Gastrocnemius medialis (tissue), 4 donors: ENCODE measurements around the gene SYT1. TPM values are rescaled to one million over a fixed set of nuclear protein-coding genes. Genes with fewer than 3 reads are reported as not detected.

Source experiments
- ATAC-seq, 2 donors: fragments of 150-250 bp; one replicate each; pipeline ENCODE4 v1.9.1; 2016
- DNase-seq, 2 donors: peaks; one replicate each; pipeline ENCODE4 v3.0.0-alpha.2; 2019
- H3K27ac ChIP-seq, 4 donors: fragments of 200-600 bp; sonication (generic); 1 replicate in 1 of 4; 2 replicates in 3 of 4; pipeline ENCODE4 v1.5.1; 2016 to 2018; ENCODE audit warnings: mild to moderate bottlenecking in 2 of 4, moderate library complexity in 1 of 4
- H3K27me3 ChIP-seq, 3 donors: fragments of 200-600 bp; sonication (generic) in 2 of 3; 1 replicate in 1 of 3; 2 replicates in 2 of 3; pipeline versions ENCODE4 v1.5.1 to v1.6.0; 2016 to 2019; ENCODE audit warnings: mild to moderate bottlenecking in 1 of 3, moderate library complexity in 1 of 3
- H3K36me3 ChIP-seq, 2 donors: fragments of 200-600 bp; sonication (generic) in 1 of 2; one replicate each; pipeline ENCODE4 v1.5.1; 2017 to 2018
- H3K4me1 ChIP-seq, 2 donors: fragments of 200-600 bp; sonication (generic) in 1 of 2; one replicate each; pipeline ENCODE4 v1.5.1; 2016 to 2017; ENCODE audit warnings: mild to moderate bottlenecking in 2 of 2
- H3K4me3 ChIP-seq, 4 donors: fragments of 200-600 bp; sonication (generic) in 3 of 4; 1 replicate in 1 of 4; 2 replicates in 3 of 4; pipeline ENCODE4 v1.5.1; 2016 to 2019; ENCODE audit warnings: mild to moderate bottlenecking in 2 of 4
- H3K9me3 ChIP-seq, 3 donors: fragments of 200-600 bp; sonication (generic) in 2 of 3; 1 replicate in 1 of 3; 2 replicates in 2 of 3; pipeline ENCODE4 v1.5.1; 2016 to 2019
- POLR2A ChIP-seq, 2 donors: fragments of 450-650 bp; IDR thresholded peaks; one replicate each; pipeline ENCODE4 v1.6.1; 2017; ENCODE audit warnings: antibody characterized with exemption in 2 of 2, mild to moderate bottlenecking in 2 of 2, moderate library complexity in 2 of 2
- in situ Hi-C, 4 donors: fragments of 200-750 bp; cut with MboI; loops; one replicate each; pipeline versions ENCODE4 v1.15.0 to v1.8.0; 2017; ENCODE audit warnings: low sequenced_read_pairs in 4 of 4
- intact Hi-C: fragments of 100-400 bp; cut with DNase I; formaldehyde crosslinking; loops from one replicate; pipeline ENCODE4 v1.15.1; 2023; ENCODE audit warnings: low total_unique reads
- total RNA-seq, 4 donors: library from RNA; depleted of rRNA; stranded (reverse); fragments of >200 nt; gene quantifications; one replicate each; pipeline versions ENCODE4 v1.1.0 to v1.2.3, GENCODE V29; 2016
- TF ChIP-seq, protein P1 (sequence below), 5 experiments: fragments of 450-650 bp in 3 of 5; fragments of 200-600 bp in 2 of 5; sonication (generic) in 2 of 5; IDR thresholded peaks in 4 of 5; conservative IDR thresholded peaks in 1 of 5; 1 replicate in 4 of 5; 2 replicates in 1 of 5; pipeline ENCODE4 v1.5.1; 2016 to 2019; ENCODE audit warnings: antibody characterized with exemption in 5 of 5, mild to moderate bottlenecking in 3 of 5, moderate library complexity in 3 of 5

Gene SYT1
- total RNA-seq, 4 donors from 2014 or later, result 0.13 to 0.88 TPM; not detected in 2

DNA sequence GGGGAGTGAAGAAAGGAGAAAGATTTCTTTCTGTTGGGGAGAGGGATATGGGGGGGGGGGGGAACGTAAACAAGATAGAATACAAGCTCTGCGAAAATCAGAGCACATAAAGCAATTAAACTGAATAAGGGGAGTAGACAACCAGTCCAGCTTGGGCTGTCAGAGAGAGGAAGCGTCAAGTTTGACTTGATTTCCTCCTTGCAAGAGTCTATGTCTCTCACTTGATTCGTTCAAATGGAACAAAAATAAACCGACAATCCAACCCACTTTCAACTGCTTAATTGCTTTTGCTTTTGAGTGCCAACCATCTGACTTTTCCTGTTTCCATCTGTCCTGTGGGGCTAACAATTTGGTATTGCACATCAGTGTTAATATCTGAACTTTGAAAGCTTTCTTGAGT is 942 bp downstream of the SYT1 start:
- Histone ChIP-seq H3K4me1 (no peaks in the 10 kb centered on the region), H3K27ac (no peak overlapping the region), H3K9me3 (no peaks in the 10 kb centered on the region), H3K4me3 (no peak overlapping the region), H3K27me3 (peaks cover 13 to 20% (median 16%) of the 10 kb centered on the region in 3 donors), H3K36me3 (no peaks in the 10 kb centered on the region)
- intact Hi-C loops, result no loop called here
- in situ Hi-C loops, result no loop called here
- DNase-seq, result no peak
- no peak for ATAC-seq
- no peak for TF ChIP-seq POLR2A (IDR thresholded peaks at IDR 0.05)
- TF ChIP-seq, protein P1, sequence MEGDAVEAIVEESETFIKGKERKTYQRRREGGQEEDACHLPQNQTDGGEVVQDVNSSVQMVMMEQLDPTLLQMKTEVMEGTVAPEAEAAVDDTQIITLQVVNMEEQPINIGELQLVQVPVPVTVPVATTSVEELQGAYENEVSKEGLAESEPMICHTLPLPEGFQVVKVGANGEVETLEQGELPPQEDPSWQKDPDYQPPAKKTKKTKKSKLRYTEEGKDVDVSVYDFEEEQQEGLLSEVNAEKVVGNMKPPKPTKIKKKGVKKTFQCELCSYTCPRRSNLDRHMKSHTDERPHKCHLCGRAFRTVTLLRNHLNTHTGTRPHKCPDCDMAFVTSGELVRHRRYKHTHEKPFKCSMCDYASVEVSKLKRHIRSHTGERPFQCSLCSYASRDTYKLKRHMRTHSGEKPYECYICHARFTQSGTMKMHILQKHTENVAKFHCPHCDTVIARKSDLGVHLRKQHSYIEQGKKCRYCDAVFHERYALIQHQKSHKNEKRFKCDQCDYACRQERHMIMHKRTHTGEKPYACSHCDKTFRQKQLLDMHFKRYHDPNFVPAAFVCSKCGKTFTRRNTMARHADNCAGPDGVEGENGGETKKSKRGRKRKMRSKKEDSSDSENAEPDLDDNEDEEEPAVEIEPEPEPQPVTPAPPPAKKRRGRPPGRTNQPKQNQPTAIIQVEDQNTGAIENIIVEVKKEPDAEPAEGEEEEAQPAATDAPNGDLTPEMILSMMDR (IDR thresholded peaks at IDR 0.05 in 4 of 5, conservative IDR thresholded peaks at IDR 0.05 in 1 of 5), result no peak

DNA sequence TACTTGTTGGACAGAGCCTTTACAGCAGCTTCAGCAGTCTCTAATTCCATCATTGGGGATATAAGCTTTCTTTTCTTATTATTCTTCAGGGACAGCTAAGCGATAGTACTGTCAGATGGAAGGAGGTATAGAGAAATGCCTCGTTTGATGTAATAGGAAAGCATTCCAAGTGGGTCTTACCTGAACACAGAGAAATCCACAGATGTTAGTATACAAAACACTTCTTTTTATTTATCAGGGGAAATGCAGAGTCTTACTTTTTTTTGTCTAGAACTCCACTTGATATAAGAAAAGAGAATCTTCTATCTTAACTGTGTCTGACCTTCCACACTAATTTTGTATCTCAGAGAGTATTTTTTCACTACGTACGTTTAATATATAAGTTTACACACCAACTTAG is 1.9 kb downstream of the SYT1 start:
- intact Hi-C loops, result no loop called here

DNA sequence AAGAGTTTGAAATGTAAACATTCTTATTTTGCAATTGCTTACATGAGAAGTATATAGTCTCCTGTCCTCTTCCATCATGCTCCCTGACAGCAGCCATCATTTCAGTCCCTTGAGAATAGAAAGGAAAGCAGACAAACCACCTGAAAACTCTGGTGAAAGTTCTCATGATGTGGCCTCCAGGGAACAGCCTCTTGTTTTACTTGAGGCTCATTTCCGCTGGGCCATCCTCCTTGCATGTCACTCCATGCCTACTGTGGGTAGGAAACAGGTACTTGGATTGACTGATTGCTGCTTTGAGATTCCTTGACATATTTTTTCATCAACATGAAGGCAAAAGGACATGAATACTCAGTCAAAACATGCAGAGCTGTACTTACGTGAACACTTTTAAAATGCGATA is 6.0 kb downstream of the SYT1 start:
- Histone ChIP-seq H3K4me3 (no peak overlapping the region), H3K27me3 (peaks cover 0 to 3% (median 0%) of the 10 kb centered on the region in 3 donors), H3K36me3 (no peaks in the 10 kb centered on the region), H3K4me1 (no peaks in the 10 kb centered on the region), H3K27ac (no peak overlapping the region), H3K9me3 (no peaks in the 10 kb centered on the region)
- intact Hi-C loops, result no loop called here
- ATAC-seq, result no peak
- in situ Hi-C loops, result no loop called here
- no peak for TF ChIP-seq POLR2A (IDR thresholded peaks at IDR 0.05)
- TF ChIP-seq, protein P1 (IDR thresholded peaks at IDR 0.05 in 4 of 5, conservative IDR thresholded peaks at IDR 0.05 in 1 of 5), result no peak
- DNase-seq, result no peak

More for the DNA sequence above, 1.9 kb downstream of the SYT1 start:
- H3K4me3 ChIP-seq, result no peak overlapping the region
- in situ Hi-C loops, result no loop called here
- DNase-seq (no peak), ATAC-seq (no peak)
- no peaks in the 10 kb centered on the region for H3K36me3 ChIP-seq
- H3K4me1 ChIP-seq, result no peaks in the 10 kb centered on the region
- no peaks in the 10 kb centered on the region for H3K9me3 ChIP-seq
- H3K27me3 ChIP-seq, result peaks cover 13 to 20% (median 16%) of the 10 kb centered on the region in 3 donors
- no peak overlapping the region for H3K27ac ChIP-seq
- TF ChIP-seq, protein P1 (IDR thresholded peaks at IDR 0.05 in 4 of 5, conservative IDR thresholded peaks at IDR 0.05 in 1 of 5), result no peak
- TF ChIP-seq POLR2A (IDR thresholded peaks at IDR 0.05), result no peak

DNA sequence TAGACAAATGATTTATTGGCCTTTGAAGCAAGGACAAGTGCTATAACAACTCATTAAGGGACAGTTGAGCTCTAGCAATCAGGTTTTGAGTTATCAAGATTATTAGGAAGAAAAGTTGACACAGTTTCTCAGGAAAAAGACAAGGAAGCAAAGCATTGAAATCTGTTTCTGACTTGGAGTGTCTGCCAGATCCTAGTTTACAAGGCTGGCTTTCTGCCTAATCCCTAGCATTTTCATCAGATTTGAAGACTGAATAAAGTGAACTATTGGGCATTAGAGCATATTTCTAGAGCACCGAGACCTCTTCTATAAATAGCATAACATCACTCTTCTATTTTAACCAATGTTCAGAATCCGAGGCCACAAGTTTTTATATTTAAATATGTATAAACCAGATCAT is 7.0 kb downstream of the SYT1 start:
- Histone ChIP-seq H3K4me1 (no peaks in the 10 kb centered on the region), H3K27me3 (peaks cover 0 to 3% (median 0%) of the 10 kb centered on the region in 3 donors), H3K27ac (no peak overlapping the region), H3K9me3 (no peaks in the 10 kb centered on the region), H3K4me3 (no peak overlapping the region), H3K36me3 (no peaks in the 10 kb centered on the region)
- no peak for ATAC-seq
- TF ChIP-seq, protein P1 (IDR thresholded peaks at IDR 0.05 in 4 of 5, conservative IDR thresholded peaks at IDR 0.05 in 1 of 5), result no peak
- no peak for TF ChIP-seq POLR2A (IDR thresholded peaks at IDR 0.05)
- intact Hi-C loops, result no loop called here
- in situ Hi-C loops, result no loop called here
- no peak for DNase-seq

DNA sequence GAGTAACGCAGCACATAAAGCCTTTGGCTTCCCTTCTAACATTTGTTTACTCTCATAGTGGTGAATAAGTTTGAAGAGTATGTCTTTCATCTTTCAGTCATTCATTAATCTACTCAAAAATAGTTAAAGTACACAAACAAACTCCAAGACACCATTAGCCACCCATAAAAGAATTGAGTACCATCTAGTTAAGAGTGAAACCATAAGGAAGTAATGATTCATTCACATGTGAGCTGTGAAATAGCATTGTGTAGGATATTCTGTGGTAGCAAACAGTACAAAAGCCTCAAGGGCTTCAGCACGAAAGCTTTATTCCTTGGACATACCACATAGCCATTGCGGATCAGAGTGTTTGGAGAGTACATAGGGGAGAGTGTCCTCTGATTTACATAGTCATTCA is 13.9 kb downstream of the SYT1 start:
- ATAC-seq, result no peak
- no peak for TF ChIP-seq POLR2A (IDR thresholded peaks at IDR 0.05)
- TF ChIP-seq, protein P1 (IDR thresholded peaks at IDR 0.05 in 4 of 5, conservative IDR thresholded peaks at IDR 0.05 in 1 of 5), result no peak
- no peak overlapping the region for H3K27ac ChIP-seq
- H3K4me3 ChIP-seq, result no peak overlapping the region
- intact Hi-C loops, result no loop called here
- no peaks in the 10 kb centered on the region for H3K4me1 ChIP-seq
- no peaks in the 10 kb centered on the region for H3K9me3 ChIP-seq
- no peak for DNase-seq
- H3K36me3 ChIP-seq, result no peaks in the 10 kb centered on the region
- H3K27me3 ChIP-seq, result no peaks in the 10 kb centered on the region
- in situ Hi-C loops, result no loop called here
